ENCODE measurements around the gene TEX36.

DNA sequence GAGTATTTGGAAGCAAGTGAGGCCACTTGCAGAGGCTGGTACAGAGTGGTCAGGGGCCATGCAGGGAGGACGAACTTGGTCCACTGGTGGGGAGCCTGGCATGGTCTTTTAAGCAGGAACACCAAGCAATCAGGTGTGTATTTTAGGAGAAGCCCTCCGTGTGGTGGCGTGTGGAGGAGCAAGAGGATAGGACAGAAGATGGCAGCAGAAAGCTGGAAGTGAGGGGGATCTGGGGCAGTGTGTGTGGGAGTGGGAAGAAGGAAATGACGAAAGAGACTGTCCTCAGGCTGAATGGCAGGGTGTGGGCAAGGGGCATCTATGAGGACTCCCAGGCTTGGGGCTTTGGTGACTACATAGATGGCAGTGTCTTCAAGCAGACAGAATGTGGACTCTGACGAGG is 51.2 kb downstream of the TEX36 start:
- TF ChIP-seq, protein P1, sequence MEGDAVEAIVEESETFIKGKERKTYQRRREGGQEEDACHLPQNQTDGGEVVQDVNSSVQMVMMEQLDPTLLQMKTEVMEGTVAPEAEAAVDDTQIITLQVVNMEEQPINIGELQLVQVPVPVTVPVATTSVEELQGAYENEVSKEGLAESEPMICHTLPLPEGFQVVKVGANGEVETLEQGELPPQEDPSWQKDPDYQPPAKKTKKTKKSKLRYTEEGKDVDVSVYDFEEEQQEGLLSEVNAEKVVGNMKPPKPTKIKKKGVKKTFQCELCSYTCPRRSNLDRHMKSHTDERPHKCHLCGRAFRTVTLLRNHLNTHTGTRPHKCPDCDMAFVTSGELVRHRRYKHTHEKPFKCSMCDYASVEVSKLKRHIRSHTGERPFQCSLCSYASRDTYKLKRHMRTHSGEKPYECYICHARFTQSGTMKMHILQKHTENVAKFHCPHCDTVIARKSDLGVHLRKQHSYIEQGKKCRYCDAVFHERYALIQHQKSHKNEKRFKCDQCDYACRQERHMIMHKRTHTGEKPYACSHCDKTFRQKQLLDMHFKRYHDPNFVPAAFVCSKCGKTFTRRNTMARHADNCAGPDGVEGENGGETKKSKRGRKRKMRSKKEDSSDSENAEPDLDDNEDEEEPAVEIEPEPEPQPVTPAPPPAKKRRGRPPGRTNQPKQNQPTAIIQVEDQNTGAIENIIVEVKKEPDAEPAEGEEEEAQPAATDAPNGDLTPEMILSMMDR (IDR thresholded peaks at IDR 0.05; ENCODE audit: low read length): no peak
- no peak for TF ChIP-seq EZH2 (IDR thresholded peaks at IDR 0.05; ENCODE audit: borderline replicate concordance, low read length)
